ENCODE results near the gene C10orf67.

GRCh38 chr10:23195846-23196600 is 148.6 kb downstream of the C10orf67 start:
- TF ChIP-seq CTCF (IDR thresholded peaks at IDR 0.05; ENCODE audit: low read depth, low read length, poor library complexity, severe bottlenecking): no peak
- TF ChIP-seq EZH2phosphoT487 (IDR thresholded peaks at IDR 0.05; ENCODE audit: borderline replicate concordance, low read length): no peak
